Mammary epithelial cell (primary cell): Measurements from ENCODE around the gene TIMP1.

Source experiments
- CTCF ChIP-seq, 2 donors: IDR thresholded peaks in 1 of 2; conservative IDR thresholded peaks in 1 of 2; 2 replicates each; pipeline ENCODE4 v1.5.1; 2011 to 2012; ENCODE audit warnings: inconsistent platforms in 2 of 2, low read length in 2 of 2, mild to moderate bottlenecking in 2 of 2, control low read depth in 1 of 2, low read depth in 1 of 2; ENCODE audit not compliant: insufficient read depth in 1 of 2; ENCODE audit errors: extremely low read depth in 1 of 2
- EZH2 ChIP-seq: IDR thresholded peaks from 2 replicates; pipeline ENCODE4 v1.6.1; 2012; ENCODE audit warnings: low read length, inconsistent platforms, borderline replicate concordance

- TF ChIP-seq EZH2 (no peak), CTCF (conservative IDR thresholded peaks at IDR 0.05 in 1 of 2, IDR thresholded peaks at IDR 0.05 in 1 of 2; ENCODE audit: extremely low read depth in 1 of 2, insufficient read depth in 1 of 2, low read depth in 1 of 2, low read length in 2 of 2) (no peak)
Observed at GRCh38 chrX:47563801-47564315, 18.4 kb upstream of the TIMP1 start.
